Measurements from ENCODE around the gene MIDN. TPM values are rescaled to one million over a fixed set of nuclear protein-coding genes. Genes with fewer than 3 reads are reported as not detected.

The MIDN gene
- total and polyA plus RNA-seq, 8 donors, result 17.0 to 118 (median 33.2) TPM

DNA sequence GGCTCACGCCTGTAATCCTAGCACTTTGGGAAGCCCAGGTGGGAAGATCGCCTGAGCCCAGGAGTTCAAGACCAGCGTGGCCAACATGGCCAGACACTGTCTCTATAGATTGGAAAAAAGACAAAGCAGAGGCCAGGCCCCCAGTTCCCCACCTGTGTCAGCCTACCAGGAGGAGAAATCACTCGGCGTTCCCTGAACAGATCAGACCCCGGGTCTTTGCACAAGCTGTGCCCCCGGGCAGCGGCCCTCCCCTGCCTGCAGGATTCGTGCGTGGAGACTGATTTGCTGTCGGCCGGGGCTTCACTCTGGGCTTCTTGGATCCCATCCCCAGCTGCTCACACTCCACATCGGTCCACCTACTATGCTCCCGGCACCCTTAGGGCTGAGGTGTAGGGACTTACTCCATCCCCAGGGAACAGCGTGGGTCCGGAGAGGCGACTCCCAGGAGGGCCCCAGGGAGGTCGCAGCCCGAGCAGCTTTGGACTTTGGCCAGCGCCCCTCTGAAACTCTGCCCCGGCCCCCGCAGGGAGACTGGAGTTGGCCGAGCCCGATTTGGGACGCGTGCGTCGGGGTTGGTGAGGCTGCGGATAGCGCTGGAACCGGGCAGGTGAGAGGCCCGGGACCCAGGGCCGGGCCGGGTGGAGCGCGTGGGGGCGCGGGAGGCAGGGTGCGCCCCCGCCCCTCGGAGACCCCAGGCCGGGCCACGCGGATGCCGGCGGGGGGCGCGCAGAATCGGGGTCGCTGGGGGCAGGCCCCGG lies 36.8 kb downstream of the MIDN start:
- Histone ChIP-seq H3K27ac (no peak overlapping the region), H3K4me1 (peaks cover 0 to 46% (median 33%) of the 10 kb centered on the region in 4 donors), H3K27me3 (peaks cover 21 to 82% (median 67%) of the 10 kb centered on the region in 3 donors), H3K9me3 (no peaks in the 10 kb centered on the region), H3K4me3 (no peak overlapping the region), H3K36me3 (no peaks in the 10 kb centered on the region)
- WGBS, 5 donors, result 14 to 60% (median 28%) methylated on average over 11 to 51 of the region's 51 CpGs
- DNase-seq, result no peak
- TF ChIP-seq POLR2A (IDR thresholded peaks at IDR 0.05) (no peak), POLR2AphosphoS5 (IDR thresholded peaks at IDR 0.05) (no peak), EP300 (IDR thresholded peaks at IDR 0.05) (no peak)
- TF ChIP-seq, protein P1, sequence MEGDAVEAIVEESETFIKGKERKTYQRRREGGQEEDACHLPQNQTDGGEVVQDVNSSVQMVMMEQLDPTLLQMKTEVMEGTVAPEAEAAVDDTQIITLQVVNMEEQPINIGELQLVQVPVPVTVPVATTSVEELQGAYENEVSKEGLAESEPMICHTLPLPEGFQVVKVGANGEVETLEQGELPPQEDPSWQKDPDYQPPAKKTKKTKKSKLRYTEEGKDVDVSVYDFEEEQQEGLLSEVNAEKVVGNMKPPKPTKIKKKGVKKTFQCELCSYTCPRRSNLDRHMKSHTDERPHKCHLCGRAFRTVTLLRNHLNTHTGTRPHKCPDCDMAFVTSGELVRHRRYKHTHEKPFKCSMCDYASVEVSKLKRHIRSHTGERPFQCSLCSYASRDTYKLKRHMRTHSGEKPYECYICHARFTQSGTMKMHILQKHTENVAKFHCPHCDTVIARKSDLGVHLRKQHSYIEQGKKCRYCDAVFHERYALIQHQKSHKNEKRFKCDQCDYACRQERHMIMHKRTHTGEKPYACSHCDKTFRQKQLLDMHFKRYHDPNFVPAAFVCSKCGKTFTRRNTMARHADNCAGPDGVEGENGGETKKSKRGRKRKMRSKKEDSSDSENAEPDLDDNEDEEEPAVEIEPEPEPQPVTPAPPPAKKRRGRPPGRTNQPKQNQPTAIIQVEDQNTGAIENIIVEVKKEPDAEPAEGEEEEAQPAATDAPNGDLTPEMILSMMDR (IDR thresholded peaks at IDR 0.05), result no peak
- intact Hi-C loops (cut with DNase I; ENCODE audit: low total_unique reads), result loop anchor here (10.0 kb wide), 1 partner anchor 80 kb away; no protein-coding TSS in a partner anchor

DNA sequence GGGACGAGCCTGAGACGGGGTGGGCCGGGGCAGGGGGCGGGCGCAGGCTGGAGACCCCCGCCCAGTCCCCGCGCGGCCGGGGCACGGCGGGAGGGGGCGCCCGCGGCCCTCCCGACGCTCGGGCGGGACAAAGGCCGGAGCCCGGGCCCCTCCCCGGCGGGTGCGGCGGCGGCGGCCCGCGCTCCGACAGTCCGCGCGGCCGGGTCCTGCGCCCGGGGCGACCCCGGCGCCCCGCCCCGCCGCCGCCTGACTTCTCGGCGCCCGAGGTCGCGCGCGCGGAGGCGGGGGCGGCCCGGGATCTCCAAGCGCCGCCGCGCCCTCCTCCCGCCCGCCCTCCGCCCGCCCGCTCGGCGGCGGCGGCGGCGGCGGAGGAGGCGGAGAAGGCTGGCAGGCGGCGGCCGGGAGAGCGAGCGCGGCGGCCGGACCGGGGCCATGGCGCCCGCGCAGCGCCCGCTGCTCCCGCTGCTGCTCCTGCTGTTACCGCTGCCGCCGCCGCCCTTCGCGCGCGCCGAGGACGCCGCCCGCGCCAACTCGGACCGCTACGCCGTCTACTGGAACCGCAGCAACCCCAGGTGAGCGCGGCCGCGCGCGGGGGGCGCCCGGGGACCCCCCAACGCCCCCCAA lies 37.5 kb downstream of the MIDN start, which contains the start of gene EFNA2:
EFNA2 (plus strand) TSS at position 137 of the 624 bp plus-strand sequence; CDS start at position 433, 296 bp downstream.
- intact Hi-C loops (cut with DNase I; ENCODE audit: low total_unique reads), result loop anchor here (10.0 kb wide), 1 partner anchor 79 kb away; no protein-coding TSS in a partner anchor
- H3K36me3 ChIP-seq, result no peaks in the 10 kb centered on the region
- peaks cover 21 to 89% (median 73%) of the 10 kb centered on the region in 3 donors for H3K27me3 ChIP-seq
- no peaks in the 10 kb centered on the region for H3K9me3 ChIP-seq
- no peak within 1 kb of the TSS for H3K27ac ChIP-seq
- TF ChIP-seq POLR2AphosphoS5 (IDR thresholded peaks at IDR 0.05) (no peak), POLR2A (IDR thresholded peaks at IDR 0.05) (no peak), EP300 (IDR thresholded peaks at IDR 0.05) (no peak)
- TF ChIP-seq, protein P1 (IDR thresholded peaks at IDR 0.05), result no peak
- WGBS, 5 donors, result 0 to 2% (median 1%) methylated on average over 12 to 109 of the region's 113 CpGs; no CpG with 5 or more reads in 1 of the 5 donors
- H3K4me3 ChIP-seq, result peak within 1 kb of the TSS in 1 of 4 donors; percentile 28
- peak in 1 of 2 donors; percentile 70 for DNase-seq
- peaks cover 0 to 48% (median 34%) of the 10 kb centered on the region in 4 donors for H3K4me1 ChIP-seq

DNA sequence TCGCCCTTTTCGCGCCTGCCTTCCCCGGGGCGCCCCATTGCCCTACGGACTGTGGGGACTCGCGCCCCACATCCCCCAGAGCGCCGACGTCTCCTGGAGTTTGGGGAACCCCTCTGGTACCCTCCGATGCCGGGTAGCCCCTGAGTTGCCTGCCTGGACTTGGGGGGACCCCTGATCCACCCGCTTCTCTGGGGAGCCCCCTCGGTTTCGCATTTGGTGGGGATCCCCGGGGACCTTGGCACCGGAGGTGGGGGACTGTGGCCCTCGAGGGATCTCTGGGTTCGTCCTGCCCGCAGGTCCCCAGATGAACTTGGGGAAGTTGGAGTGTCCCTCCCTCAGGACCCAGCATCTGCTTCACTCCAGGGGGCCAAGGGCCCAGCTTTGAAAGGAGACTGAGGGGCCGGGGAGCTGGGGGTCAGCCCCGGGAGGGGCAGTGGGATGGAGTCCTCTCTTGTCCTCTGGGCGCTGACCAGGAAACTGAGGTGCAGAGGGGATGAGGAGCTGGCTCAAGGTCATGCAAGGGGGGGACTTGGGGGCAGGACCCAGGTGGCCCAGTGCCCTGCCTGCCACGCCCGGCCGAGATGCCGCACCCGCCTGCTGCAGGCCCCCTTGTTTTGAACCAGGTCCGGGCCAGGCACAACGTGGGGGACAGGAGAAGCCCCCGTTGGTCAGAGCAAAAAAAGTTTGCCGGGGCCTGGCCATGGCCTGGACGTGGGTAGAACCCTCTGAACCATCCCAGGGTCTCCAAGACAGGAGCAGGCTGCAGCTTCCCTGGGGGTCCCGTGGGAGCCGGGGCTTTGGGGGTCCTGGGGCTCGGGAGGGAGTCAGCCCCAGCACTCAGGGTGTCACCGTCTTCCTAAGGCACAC lies 38.3 kb downstream of the MIDN start:
- H3K4me3 ChIP-seq, result peak overlapping the region in 1 of 4 donors; percentile 28
- no peak overlapping the region for H3K27ac ChIP-seq
- peaks cover 21 to 90% (median 82%) of the 10 kb centered on the region in 3 donors for H3K27me3 ChIP-seq
- intact Hi-C loops (cut with DNase I; ENCODE audit: low total_unique reads), result loop anchor here (10.0 kb wide), 1 partner anchor 78 kb away; no protein-coding TSS in a partner anchor
- 26 to 41% (median 26%) methylated on average over 17 to 38 of the region's 38 CpGs for WGBS, 5 donors
- H3K9me3 ChIP-seq, result no peaks in the 10 kb centered on the region
- no peaks in the 10 kb centered on the region for H3K36me3 ChIP-seq
- no peak for DNase-seq
- peaks cover 0 to 56% (median 38%) of the 10 kb centered on the region in 4 donors for H3K4me1 ChIP-seq
- no peak for TF ChIP-seq POLR2A (IDR thresholded peaks at IDR 0.05)
- TF ChIP-seq, protein P1 (IDR thresholded peaks at IDR 0.05), result no peak
- TF ChIP-seq EP300 (IDR thresholded peaks at IDR 0.05), result no peak
